MM.1S (cell line): ENCODE results near the gene MAP3K5.

Experiments
- DNase-seq: peaks from one replicate; pipeline ENCODE4 v3.0.0-alpha.2; 2015
- H2AFZ ChIP-seq: fragments of 300-600 bp; sonication (generic); 2 replicates; pipeline ENCODE4 v1.6.0; 2016; ENCODE audit warnings: antibody characterized with exemption, low read length
- H3F3A ChIP-seq: fragments of 300-600 bp; sonication (generic); 2 replicates; pipeline ENCODE4 v1.6.1; 2016; ENCODE audit warnings: mild to moderate bottlenecking, antibody characterized with exemption, low read length, moderate library complexity, mixed read lengths; ENCODE audit not compliant: insufficient read depth
- H3K27ac ChIP-seq: fragments of 300-600 bp; sonication (generic); 2 replicates; pipeline ENCODE4 v1.5.1; 2016; ENCODE audit warnings: mild to moderate bottlenecking, low read length
- H3K27me3 ChIP-seq: fragments of 300-600 bp; sonication (generic); replicated peaks from 2 replicates; pipeline ENCODE4 v1.6.0; 2016; ENCODE audit warnings: low read length; ENCODE audit not compliant: insufficient read depth
- H3K36me3 ChIP-seq: fragments of 300-600 bp; sonication (generic); replicated peaks from 2 replicates; pipeline ENCODE4 v1.6.1; 2016; ENCODE audit warnings: mild to moderate bottlenecking, low read length, mixed read lengths; ENCODE audit not compliant: insufficient read depth
- H3K4me1 ChIP-seq: fragments of 300-600 bp; sonication (generic); 2 replicates; pipeline ENCODE4 v1.6.1; 2016; ENCODE audit warnings: low read length, mixed read lengths
- H3K4me2 ChIP-seq: fragments of 300-600 bp; sonication (generic); 2 replicates; pipeline ENCODE4 v1.6.0; 2016; ENCODE audit warnings: low read depth, low read length
- H3K4me3 ChIP-seq: fragments of 300-600 bp; sonication (generic); 2 replicates; pipeline ENCODE4 v1.5.1; 2016; ENCODE audit warnings: low read length, mixed read lengths
- H3K79me2 ChIP-seq: fragments of 300-600 bp; sonication (generic); 2 replicates; pipeline ENCODE4 v1.6.1; 2016; ENCODE audit warnings: mixed run types, low read length, mixed read lengths
- H3K9ac ChIP-seq: fragments of 300-600 bp; sonication (generic); 2 replicates; pipeline ENCODE4 v1.6.1; 2016; ENCODE audit warnings: low read length, mixed read lengths
- H3K9me2 ChIP-seq: fragments of 300-600 bp; sonication (generic); replicated peaks from 2 replicates; pipeline ENCODE4 v1.6.1; 2016; ENCODE audit warnings: mild to moderate bottlenecking, low read length, mixed read lengths; ENCODE audit not compliant: insufficient read depth
- H3K9me3 ChIP-seq: fragments of 300-600 bp; sonication (generic); replicated peaks from 2 replicates; pipeline ENCODE4 v1.6.1; 2016; ENCODE audit warnings: mild to moderate bottlenecking, low read length, mixed read lengths; ENCODE audit not compliant: insufficient read depth
- H4K20me1 ChIP-seq: fragments of 300-600 bp; sonication (generic); 2 replicates; pipeline ENCODE4 v1.6.1; 2016; ENCODE audit warnings: mild to moderate bottlenecking, low read length, moderate library complexity, mixed read lengths; ENCODE audit not compliant: insufficient read depth
- EZH2 ChIP-seq: fragments of 300-600 bp; sonication (generic); optimal IDR thresholded peaks from 2 replicates; pipeline ENCODE3; 2017; ENCODE audit warnings: low read depth, mild to moderate bottlenecking, antibody characterized with exemption, low read length, mixed read lengths
- EZH2phosphoT487 ChIP-seq: fragments of 300-600 bp; sonication (generic); IDR thresholded peaks from 2 replicates; pipeline ENCODE4 v1.6.1; 2018; ENCODE audit warnings: antibody characterized with exemption, low read length
- TF ChIP-seq, protein P1 (sequence below): fragments of 300-600 bp; sonication (generic); IDR thresholded peaks from 2 replicates; pipeline ENCODE4 v1.5.1; 2016; ENCODE audit warnings: antibody characterized with exemption, low read length, mixed read lengths

Gene MAP3K5

DNA sequence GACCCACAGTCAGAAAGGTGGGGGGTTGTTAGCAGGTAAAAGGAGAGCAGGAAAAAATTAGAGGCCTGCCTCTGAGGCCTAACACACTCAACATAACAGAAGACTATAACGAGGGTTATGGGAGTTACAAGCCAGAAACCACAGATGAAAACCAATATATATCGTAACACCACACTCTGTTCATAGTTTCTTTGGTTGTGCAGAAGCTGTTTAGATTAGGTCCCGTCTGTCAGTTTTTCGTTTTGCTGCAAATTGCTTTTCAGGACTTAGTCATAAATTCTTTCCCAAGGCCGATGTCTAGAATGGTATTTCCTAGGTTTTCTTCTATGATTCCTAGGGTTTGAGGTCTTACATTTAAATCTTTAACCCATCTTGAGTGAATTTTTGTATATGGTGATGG lies 3.7 kb upstream of the MAP3K5 start:
- Histone ChIP-seq H3K4me1 (no peaks in the 10 kb centered on the region), H3K9me3 (no peaks in the 10 kb centered on the region), H3K79me2 (peaks cover 7% of the 10 kb centered on the region; the same call in 1 of the 2 replicates), H3K27ac (no peak overlapping the region), H3K4me3 (no peak overlapping the region), H2AFZ (no peak overlapping the region), H3K36me3 (no peaks in the 10 kb centered on the region), H3K4me2 (no peak overlapping the region), H3K9ac (no peak overlapping the region), H3K27me3 (no peaks in the 10 kb centered on the region), H3K9me2 (no peaks in the 10 kb centered on the region), H3F3A (peaks cover 17% of the 10 kb centered on the region), H4K20me1 (no peaks in the 10 kb centered on the region)
- TF ChIP-seq, protein P1, sequence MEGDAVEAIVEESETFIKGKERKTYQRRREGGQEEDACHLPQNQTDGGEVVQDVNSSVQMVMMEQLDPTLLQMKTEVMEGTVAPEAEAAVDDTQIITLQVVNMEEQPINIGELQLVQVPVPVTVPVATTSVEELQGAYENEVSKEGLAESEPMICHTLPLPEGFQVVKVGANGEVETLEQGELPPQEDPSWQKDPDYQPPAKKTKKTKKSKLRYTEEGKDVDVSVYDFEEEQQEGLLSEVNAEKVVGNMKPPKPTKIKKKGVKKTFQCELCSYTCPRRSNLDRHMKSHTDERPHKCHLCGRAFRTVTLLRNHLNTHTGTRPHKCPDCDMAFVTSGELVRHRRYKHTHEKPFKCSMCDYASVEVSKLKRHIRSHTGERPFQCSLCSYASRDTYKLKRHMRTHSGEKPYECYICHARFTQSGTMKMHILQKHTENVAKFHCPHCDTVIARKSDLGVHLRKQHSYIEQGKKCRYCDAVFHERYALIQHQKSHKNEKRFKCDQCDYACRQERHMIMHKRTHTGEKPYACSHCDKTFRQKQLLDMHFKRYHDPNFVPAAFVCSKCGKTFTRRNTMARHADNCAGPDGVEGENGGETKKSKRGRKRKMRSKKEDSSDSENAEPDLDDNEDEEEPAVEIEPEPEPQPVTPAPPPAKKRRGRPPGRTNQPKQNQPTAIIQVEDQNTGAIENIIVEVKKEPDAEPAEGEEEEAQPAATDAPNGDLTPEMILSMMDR = no peak
- TF ChIP-seq EZH2phosphoT487 (no peak), EZH2 (no peak)
- no peak for DNase-seq

DNA sequence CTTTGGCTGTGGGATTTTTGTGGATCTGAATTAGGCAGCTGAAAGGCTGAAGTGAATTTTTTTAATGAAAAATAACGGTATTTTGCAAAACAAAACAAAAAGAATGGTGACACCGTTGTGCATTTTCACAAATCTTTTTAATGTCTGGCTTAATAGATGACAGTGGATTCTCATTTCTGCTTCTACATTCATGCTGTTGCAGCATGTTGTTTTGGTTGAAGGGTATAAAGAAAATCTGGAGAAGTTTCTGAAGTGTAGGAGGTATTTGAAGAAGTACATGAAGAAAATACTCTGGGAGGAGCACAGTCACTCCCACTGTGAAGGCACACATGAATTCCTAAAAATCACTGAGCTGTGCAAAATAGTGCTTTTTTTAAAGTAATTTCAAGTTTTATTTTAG lies 3.1 kb upstream of the MAP3K5 start:
- Histone ChIP-seq H3K27ac (no peak overlapping the region), H3K9ac (no peak overlapping the region), H3K36me3 (no peaks in the 10 kb centered on the region), H3K27me3 (no peaks in the 10 kb centered on the region), H3K79me2 (peaks cover 13% of the 10 kb centered on the region), H4K20me1 (no peaks in the 10 kb centered on the region), H3F3A (peaks cover 21% of the 10 kb centered on the region), H3K4me3 (no peak overlapping the region), H3K9me3 (no peaks in the 10 kb centered on the region), H3K9me2 (no peaks in the 10 kb centered on the region), H2AFZ (no peak overlapping the region), H3K4me1 (0 out of 2 replicates have a peak, but pooled peaks cover 1% of the 10 kb centered on the region), H3K4me2 (no peak overlapping the region)
- no peak for DNase-seq
- TF ChIP-seq, protein P1 = no peak
- TF ChIP-seq EZH2phosphoT487 (no peak), EZH2 (no peak)

DNA sequence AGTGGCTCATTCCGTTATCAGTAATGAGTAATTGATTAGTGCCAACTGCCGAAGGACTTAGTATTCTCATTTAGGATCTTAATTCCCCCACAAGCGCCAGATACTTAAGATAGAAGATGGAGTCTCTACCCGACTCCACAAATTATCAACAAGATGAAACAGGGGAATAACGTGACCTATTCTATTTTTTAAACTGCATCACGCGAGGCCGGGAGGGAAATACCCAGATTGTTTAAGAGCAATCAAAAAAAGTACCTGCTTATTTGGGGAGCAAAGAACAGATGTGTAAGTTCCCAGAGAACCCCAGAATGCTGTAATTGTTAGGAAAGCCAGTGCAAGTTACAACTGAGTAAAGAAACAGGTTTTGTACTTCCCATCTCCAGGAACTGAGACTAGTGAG lies 1.1 kb upstream of the MAP3K5 start:
- H3K9ac ChIP-seq = peak overlapping the region; percentile 87
- no peaks in the 10 kb centered on the region; the same call in 1 of the 2 replicates for H4K20me1 ChIP-seq
- peak overlapping the region; percentile 84; the same call in 1 of the 2 replicates for H3K27ac ChIP-seq
- no peaks in the 10 kb centered on the region for H3K9me3 ChIP-seq
- no peaks in the 10 kb centered on the region for H3K9me2 ChIP-seq
- peaks cover 31% of the 10 kb centered on the region for H3K79me2 ChIP-seq
- DNase-seq = peak; percentile 33
- H2AFZ ChIP-seq = peak overlapping the region; percentile 100
- no peaks in the 10 kb centered on the region for H3K27me3 ChIP-seq
- TF ChIP-seq EZH2phosphoT487 = no peak
- TF ChIP-seq EZH2 = no peak
- TF ChIP-seq, protein P1 = no peak
- H3K36me3 ChIP-seq = no peaks in the 10 kb centered on the region
- peak overlapping the region; percentile 98 for H3K4me3 ChIP-seq
- peak overlapping the region; percentile 81 for H3K4me2 ChIP-seq
- H3F3A ChIP-seq = peaks cover 21% of the 10 kb centered on the region
- peaks cover 12% of the 10 kb centered on the region for H3K4me1 ChIP-seq
